ENCODE measurements around the gene RARG. TPM values are rescaled to one million over a fixed set of nuclear protein-coding genes. Genes with fewer than 3 reads are reported as not detected.

The RARG gene
- total and polyA plus RNA-seq, 2 donors (not counting 1 experiment from before 2014, with no cell fraction given): 8.8 to 15.0 TPM

Other genes with a start within 250 kb of the RARG start
- gene EIF4B, start 225.8 kb downstream of the RARG start, total RNA-seq: 631 and 674 TPM in 2 replicates
- 252 and 286 TPM in 2 replicates for gene EIF4B, start 225.8 kb downstream of the RARG start, polyA plus RNA-seq
- gene TNS2, start 182.1 kb downstream of the RARG start, total RNA-seq: 0.24 and 1.3 TPM in 2 replicates
- 0.32 and 0.60 TPM in 2 replicates for gene TNS2, start 182.1 kb downstream of the RARG start, polyA plus RNA-seq
- gene SPRYD3, start 152.8 kb downstream of the RARG start, total RNA-seq: 39.8 and 43.3 TPM in 2 replicates
- 15.9 and 16.3 TPM in 2 replicates for gene SPRYD3, start 152.8 kb downstream of the RARG start, polyA plus RNA-seq
- gene IGFBP6, start 134.5 kb downstream of the RARG start, total RNA-seq: not detected in 2 replicates
- 0.30 TPM in 1 of 2 replicates, not detected in the other for gene IGFBP6, start 134.5 kb downstream of the RARG start, polyA plus RNA-seq
- not detected in 2 replicates for gene SOAT2, start 128.7 kb downstream of the RARG start, total RNA-seq
- 0.31 TPM in 1 of 2 replicates, not detected in the other for gene SOAT2, start 128.7 kb downstream of the RARG start, polyA plus RNA-seq
- 117 and 131 TPM in 2 replicates for gene ZNF740, start 51.5 kb downstream of the RARG start, total RNA-seq
- 27.4 and 35.9 TPM in 2 replicates for gene ZNF740, start 51.5 kb downstream of the RARG start, polyA plus RNA-seq
- gene CSAD, start 51.3 kb downstream of the RARG start, total RNA-seq: 56.3 and 57.0 TPM in 2 replicates
- 64.6 and 91.2 TPM in 2 replicates for gene CSAD, start 51.3 kb downstream of the RARG start, polyA plus RNA-seq
- 190 and 199 TPM in 2 replicates for gene ITGB7, start 25.0 kb downstream of the RARG start, total RNA-seq
- 216 and 265 TPM in 2 replicates for gene ITGB7, start 25.0 kb downstream of the RARG start, polyA plus RNA-seq
- gene ESPL1, start 36.1 kb upstream of the RARG start, total RNA-seq: 1.7 and 2.4 TPM in 2 replicates
- gene ESPL1, start 36.1 kb upstream of the RARG start, polyA plus RNA-seq: 0.88 and 1.1 TPM in 2 replicates
- gene PFDN5, start 63.3 kb upstream of the RARG start, total RNA-seq: 627 and 654 TPM in 2 replicates
- gene PFDN5, start 63.3 kb upstream of the RARG start, polyA plus RNA-seq: 1,319 and 1,584 TPM in 2 replicates
- 48.4 and 59.3 TPM in 2 replicates for gene MYG1, start 67.5 kb upstream of the RARG start, total RNA-seq
- 34.7 and 46.4 TPM in 2 replicates for gene MYG1, start 67.5 kb upstream of the RARG start, polyA plus RNA-seq
- 65.1 and 68.4 TPM in 2 replicates for gene AAAS, start 89.4 kb upstream of the RARG start, total RNA-seq
- 88.1 and 97.1 TPM in 2 replicates for gene AAAS, start 89.4 kb upstream of the RARG start, polyA plus RNA-seq
- not detected in 2 replicates for gene SP7, start 104.1 kb upstream of the RARG start, total RNA-seq
- 0.30 and 0.34 TPM in 2 replicates for gene SP7, start 104.1 kb upstream of the RARG start, polyA plus RNA-seq
- gene SP1, start 148.0 kb upstream of the RARG start, total RNA-seq: 129 and 131 TPM in 2 replicates
- 26.0 and 30.1 TPM in 2 replicates for gene SP1, start 148.0 kb upstream of the RARG start, polyA plus RNA-seq
- gene AMHR2, start 191.6 kb upstream of the RARG start, total RNA-seq: not detected in 2 replicates
- not detected in 2 replicates for gene AMHR2, start 191.6 kb upstream of the RARG start, polyA plus RNA-seq
- 200 and 213 TPM in 2 replicates for gene PRR13, start 209.5 kb upstream of the RARG start, total RNA-seq
- 84.6 and 108 TPM in 2 replicates for gene PRR13, start 209.5 kb upstream of the RARG start, polyA plus RNA-seq
- gene PCBP2, start 219.9 kb upstream of the RARG start, total RNA-seq: 916 and 944 TPM in 2 replicates
- gene PCBP2, start 219.9 kb upstream of the RARG start, polyA plus RNA-seq: 492 and 630 TPM in 2 replicates

Data from B cell (primary cell).